ENCODE measurements around the gene TOX2. TPM values are rescaled to one million over a fixed set of nuclear protein-coding genes. Genes with fewer than 3 reads are reported as not detected.

TOX2 gene
- total RNA-seq, 1 donor from 2014 or later = 0.16 TPM

DNA sequence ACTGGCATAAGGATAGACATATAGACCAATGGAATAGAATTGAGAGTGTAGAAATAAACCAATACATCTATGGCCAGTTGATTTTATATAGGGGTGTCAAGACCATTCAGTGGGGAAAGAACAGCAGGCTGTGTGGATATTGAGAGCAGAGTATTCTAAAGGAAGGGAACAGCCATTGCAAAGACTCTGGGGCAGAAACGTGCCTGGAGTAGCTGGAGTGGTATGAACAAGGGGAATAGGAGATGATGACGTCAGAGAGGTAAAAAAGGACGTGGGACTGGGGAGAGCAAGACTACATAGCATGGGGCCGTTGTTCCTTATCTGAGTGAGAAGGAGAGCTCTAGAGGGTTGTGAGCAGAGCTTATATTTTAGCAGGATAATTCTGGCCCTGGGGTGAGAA, 85.2 kb downstream of the TOX2 start:
- no peak overlapping the region for H3K4me3 ChIP-seq (ENCODE audit: insufficient read depth, low read depth, low read length)
- no peak overlapping the region for H3K4me3 Mint-ChIP-seq (ENCODE audit: unreplicated experiment)
- H3K27ac Mint-ChIP-seq (ENCODE audit: unreplicated experiment) = no peak overlapping the region
- H3K4me1 ChIP-seq (ENCODE audit: insufficient read depth, low read length) = peaks cover under 1% of the 10 kb centered on the region
- no peak overlapping the region for H3K4me2 ChIP-seq (ENCODE audit: low read length)
- H3K4me1 Mint-ChIP-seq (ENCODE audit: low read depth, unreplicated experiment) = no peaks in the 10 kb centered on the region
- no peak for TF ChIP-seq EZH2 (IDR thresholded peaks at IDR 0.05; ENCODE audit: insufficient read depth, low read length)
- TF ChIP-seq, protein P1, sequence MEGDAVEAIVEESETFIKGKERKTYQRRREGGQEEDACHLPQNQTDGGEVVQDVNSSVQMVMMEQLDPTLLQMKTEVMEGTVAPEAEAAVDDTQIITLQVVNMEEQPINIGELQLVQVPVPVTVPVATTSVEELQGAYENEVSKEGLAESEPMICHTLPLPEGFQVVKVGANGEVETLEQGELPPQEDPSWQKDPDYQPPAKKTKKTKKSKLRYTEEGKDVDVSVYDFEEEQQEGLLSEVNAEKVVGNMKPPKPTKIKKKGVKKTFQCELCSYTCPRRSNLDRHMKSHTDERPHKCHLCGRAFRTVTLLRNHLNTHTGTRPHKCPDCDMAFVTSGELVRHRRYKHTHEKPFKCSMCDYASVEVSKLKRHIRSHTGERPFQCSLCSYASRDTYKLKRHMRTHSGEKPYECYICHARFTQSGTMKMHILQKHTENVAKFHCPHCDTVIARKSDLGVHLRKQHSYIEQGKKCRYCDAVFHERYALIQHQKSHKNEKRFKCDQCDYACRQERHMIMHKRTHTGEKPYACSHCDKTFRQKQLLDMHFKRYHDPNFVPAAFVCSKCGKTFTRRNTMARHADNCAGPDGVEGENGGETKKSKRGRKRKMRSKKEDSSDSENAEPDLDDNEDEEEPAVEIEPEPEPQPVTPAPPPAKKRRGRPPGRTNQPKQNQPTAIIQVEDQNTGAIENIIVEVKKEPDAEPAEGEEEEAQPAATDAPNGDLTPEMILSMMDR (IDR thresholded peaks at IDR 0.05; ENCODE audit: insufficient read depth, low read depth, low read length) = no peak
- H3K36me3 ChIP-seq (ENCODE audit: insufficient read depth, low read length) = no peaks in the 10 kb centered on the region
- no peak for FAIRE-seq
- H3K27me3 Mint-ChIP-seq (ENCODE audit: low read depth, unreplicated experiment) = peaks cover 20% of the 10 kb centered on the region
- no peaks in the 10 kb centered on the region for H3K9me3 ChIP-seq (ENCODE audit: insufficient read depth, low read depth, low read length)
- no peaks in the 10 kb centered on the region for H3K36me3 Mint-ChIP-seq (ENCODE audit: low read depth, unreplicated experiment)
- H3K27ac ChIP-seq (ENCODE audit: low read depth, low read length) = no peak overlapping the region
- no peaks in the 10 kb centered on the region for H3K79me2 ChIP-seq (ENCODE audit: insufficient read depth, low read length)
- H2AFZ ChIP-seq (ENCODE audit: low read depth, low read length) = no peak overlapping the region
- H3K27me3 ChIP-seq (ENCODE audit: insufficient read depth, low read length) = no peaks in the 10 kb centered on the region
- no peak for DNase-seq (ENCODE audit: low read depth)
- no peak overlapping the region for H3K9ac ChIP-seq (ENCODE audit: low read length)
- no peaks in the 10 kb centered on the region for H4K20me1 ChIP-seq (ENCODE audit: insufficient read depth, low read length)
- peaks cover 3% of the 10 kb centered on the region for H3K9me3 Mint-ChIP-seq (ENCODE audit: unreplicated experiment)

DNA sequence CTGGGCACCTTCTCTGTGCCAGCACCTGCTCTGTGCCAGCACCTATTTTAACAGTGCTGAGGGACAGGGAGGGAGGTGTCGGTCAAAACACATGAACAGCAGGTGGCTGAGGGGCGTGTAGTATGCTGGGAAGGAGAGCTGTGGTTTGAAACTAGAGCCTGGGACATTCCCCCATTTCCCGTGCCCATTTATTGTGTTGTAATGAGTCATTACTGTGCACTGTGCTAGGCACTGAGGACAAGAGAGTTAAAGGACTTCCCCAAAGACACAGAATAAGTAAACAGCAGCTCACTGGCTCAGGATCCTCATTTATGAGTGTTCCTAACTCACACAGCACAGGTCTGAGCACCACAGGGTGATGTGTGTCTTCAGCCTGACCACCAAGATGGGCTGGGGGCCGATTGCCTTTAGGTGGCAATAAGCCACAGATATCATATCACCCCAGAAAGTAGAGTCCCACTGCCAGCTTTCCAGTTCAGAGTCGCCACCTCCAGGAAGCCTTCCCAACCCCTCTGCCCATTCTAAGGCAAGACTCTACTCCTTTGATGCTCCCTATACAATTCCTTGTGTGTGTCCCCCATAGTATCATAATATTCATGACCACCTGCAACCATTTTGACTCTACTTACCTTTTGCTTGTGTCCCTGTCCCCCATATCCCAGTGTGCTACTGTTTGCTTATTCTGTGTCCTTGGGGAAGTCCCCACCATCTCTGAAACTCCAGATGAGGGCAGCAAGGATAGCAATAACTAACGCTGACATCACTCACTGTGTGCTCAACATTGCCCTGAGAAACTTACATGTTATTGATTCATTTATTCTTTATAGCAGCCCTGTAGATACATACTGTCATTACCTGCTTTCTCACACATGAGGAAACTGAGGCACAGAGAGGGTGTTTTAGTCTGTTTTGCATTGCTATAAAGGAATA, 87.3 kb downstream of the TOX2 start:
- no peaks in the 10 kb centered on the region for H3K36me3 Mint-ChIP-seq (ENCODE audit: low read depth, unreplicated experiment)
- no peak overlapping the region for H3K4me3 ChIP-seq (ENCODE audit: insufficient read depth, low read depth, low read length)
- no peak overlapping the region for H2AFZ ChIP-seq (ENCODE audit: low read depth, low read length)
- H3K4me3 Mint-ChIP-seq (ENCODE audit: unreplicated experiment) = no peak overlapping the region
- no peak overlapping the region for H3K27ac Mint-ChIP-seq (ENCODE audit: unreplicated experiment)
- no peak for DNase-seq (ENCODE audit: low read depth)
- H3K4me1 Mint-ChIP-seq (ENCODE audit: low read depth, unreplicated experiment) = no peaks in the 10 kb centered on the region
- H3K27ac ChIP-seq (ENCODE audit: low read depth, low read length) = no peak overlapping the region
- no peak overlapping the region for H3K4me2 ChIP-seq (ENCODE audit: low read length)
- FAIRE-seq = no peak
- H3K79me2 ChIP-seq (ENCODE audit: insufficient read depth, low read length) = no peaks in the 10 kb centered on the region
- H3K27me3 Mint-ChIP-seq (ENCODE audit: low read depth, unreplicated experiment) = peaks cover 29% of the 10 kb centered on the region
- no peaks in the 10 kb centered on the region for H3K36me3 ChIP-seq (ENCODE audit: insufficient read depth, low read length)
- H3K27me3 ChIP-seq (ENCODE audit: insufficient read depth, low read length) = no peaks in the 10 kb centered on the region
- H3K9ac ChIP-seq (ENCODE audit: low read length) = no peak overlapping the region
- TF ChIP-seq EZH2 (IDR thresholded peaks at IDR 0.05; ENCODE audit: insufficient read depth, low read length) = no peak
- TF ChIP-seq, protein P1 (IDR thresholded peaks at IDR 0.05; ENCODE audit: insufficient read depth, low read depth, low read length) = no peak
- peaks cover 3% of the 10 kb centered on the region for H3K9me3 Mint-ChIP-seq (ENCODE audit: unreplicated experiment)
- no peaks in the 10 kb centered on the region for H3K4me1 ChIP-seq (ENCODE audit: insufficient read depth, low read length)
- H3K9me3 ChIP-seq (ENCODE audit: insufficient read depth, low read depth, low read length) = no peaks in the 10 kb centered on the region
- H4K20me1 ChIP-seq (ENCODE audit: insufficient read depth, low read length) = no peaks in the 10 kb centered on the region

DNA sequence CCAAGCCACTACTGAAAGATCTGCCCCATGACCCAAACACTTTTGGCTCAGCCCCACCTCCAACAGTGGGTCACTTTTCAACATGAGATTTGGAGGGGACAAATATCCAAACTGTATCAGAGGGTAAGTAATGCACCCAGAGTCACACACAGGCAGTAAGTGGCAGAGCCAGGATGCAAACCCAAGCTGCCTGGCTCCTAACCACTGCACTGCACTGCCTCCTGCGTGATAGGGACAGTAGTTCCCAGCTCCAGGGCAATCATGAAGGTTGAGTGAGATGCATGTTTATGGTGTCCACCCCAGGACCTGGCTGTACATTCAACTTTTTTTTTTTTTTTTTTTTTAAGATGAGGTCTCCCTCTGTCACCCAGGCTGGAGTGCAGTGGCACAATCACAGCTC, 88.2 kb downstream of the TOX2 start:
- H3K27ac Mint-ChIP-seq (ENCODE audit: unreplicated experiment) = no peak overlapping the region
- H3K9me3 ChIP-seq (ENCODE audit: insufficient read depth, low read depth, low read length) = no peaks in the 10 kb centered on the region
- no peak for DNase-seq (ENCODE audit: low read depth)
- H3K4me1 ChIP-seq (ENCODE audit: insufficient read depth, low read length) = no peaks in the 10 kb centered on the region
- no peaks in the 10 kb centered on the region for H3K4me1 Mint-ChIP-seq (ENCODE audit: low read depth, unreplicated experiment)
- H2AFZ ChIP-seq (ENCODE audit: low read depth, low read length) = no peak overlapping the region
- no peak overlapping the region for H3K9ac ChIP-seq (ENCODE audit: low read length)
- no peak overlapping the region for H3K27ac ChIP-seq (ENCODE audit: low read depth, low read length)
- TF ChIP-seq EZH2 (IDR thresholded peaks at IDR 0.05; ENCODE audit: insufficient read depth, low read length) = no peak
- TF ChIP-seq, protein P1 (IDR thresholded peaks at IDR 0.05; ENCODE audit: insufficient read depth, low read depth, low read length) = no peak
- no peak overlapping the region for H3K4me3 Mint-ChIP-seq (ENCODE audit: unreplicated experiment)
- H3K27me3 ChIP-seq (ENCODE audit: insufficient read depth, low read length) = no peaks in the 10 kb centered on the region
- no peaks in the 10 kb centered on the region for H3K36me3 Mint-ChIP-seq (ENCODE audit: low read depth, unreplicated experiment)
- H3K36me3 ChIP-seq (ENCODE audit: insufficient read depth, low read length) = no peaks in the 10 kb centered on the region
- no peaks in the 10 kb centered on the region for H4K20me1 ChIP-seq (ENCODE audit: insufficient read depth, low read length)
- no peak overlapping the region for H3K4me2 ChIP-seq (ENCODE audit: low read length)
- no peaks in the 10 kb centered on the region for H3K79me2 ChIP-seq (ENCODE audit: insufficient read depth, low read length)
- H3K4me3 ChIP-seq (ENCODE audit: insufficient read depth, low read depth, low read length) = no peak overlapping the region
- peaks cover 31% of the 10 kb centered on the region for H3K27me3 Mint-ChIP-seq (ENCODE audit: low read depth, unreplicated experiment)
- peaks cover 3% of the 10 kb centered on the region for H3K9me3 Mint-ChIP-seq (ENCODE audit: unreplicated experiment)
- FAIRE-seq = no peak
